ENCODE data around the gene SLC37A4.
A peak's percentile ranks its signal among the peaks of the same experiment; 100 is the strongest.
"Not testable (repeated sequence)": the region's sequence is repeated elsewhere in the genome, so short reads cannot be mapped to it uniquely, and the experiment has no call there.

The SLC37A4 gene

GRCh38 chr11:119018074-119018938 is 12.4 kb downstream of the SLC37A4 start, which contains the start of the genes RPS25 and TRAPPC4:
Gene RPS25 (minus strand): TSS chr11:119018343. CDS start chr11:119018284, 59 bp downstream.
Gene TRAPPC4 (plus strand): TSS chr11:119018766. CDS start chr11:119018796, 30 bp downstream.
- DNase-seq (ENCODE audit: low read depth) = peak; percentile 99
- peak within 1 kb of the TSS; percentile 100 for H3K4me3 ChIP-seq (ENCODE audit: low read depth, low read length)
- TF ChIP-seq MAX (IDR thresholded peaks at IDR 0.05; ENCODE audit: low read depth, low read length) = peak; percentile 73
- peak; percentile 93 for TF ChIP-seq POLR2A (IDR thresholded peaks at IDR 0.05; ENCODE audit: extremely low read depth, insufficient read length)
- TF ChIP-seq MYC (IDR thresholded peaks at IDR 0.05; ENCODE audit: low read depth, low read length) = peak; percentile 82
- no peak for TF ChIP-seq CTCF (IDR thresholded peaks at IDR 0.05; ENCODE audit: low read depth, low read length)

GRCh38 chr11:119017377-119017776 is 13.3 kb downstream of the SLC37A4 start:
- H3K4me3 ChIP-seq (ENCODE audit: low read depth, low read length) = peak overlapping the region; percentile 100
- not testable (repeated sequence) for DNase-seq (ENCODE audit: low read depth)

- DNase-seq (ENCODE audit: low read depth) = no peak
- no peak for TF ChIP-seq CTCF (IDR thresholded peaks at IDR 0.05; ENCODE audit: low read depth, low read length)
- TF ChIP-seq MAX (IDR thresholded peaks at IDR 0.05; ENCODE audit: low read depth, low read length) = no peak
- TF ChIP-seq MYC (IDR thresholded peaks at IDR 0.05; ENCODE audit: low read depth, low read length) = no peak
- no peak for TF ChIP-seq POLR2A (IDR thresholded peaks at IDR 0.05; ENCODE audit: extremely low read depth, insufficient read length)
- peak overlapping the region; percentile 100 for H3K4me3 ChIP-seq (ENCODE audit: low read depth, low read length)
Measured at GRCh38 chr11:119016216-119017009, 14.3 kb downstream of the SLC37A4 start.

GRCh38 chr11:119015054-119015611 is 15.5 kb downstream of the SLC37A4 start:
- H3K4me3 ChIP-seq (ENCODE audit: low read depth, low read length) = peak overlapping the region; percentile 100
- no peak for TF ChIP-seq CTCF (IDR thresholded peaks at IDR 0.05; ENCODE audit: low read depth, low read length)
- no peak for TF ChIP-seq MYC (IDR thresholded peaks at IDR 0.05; ENCODE audit: low read depth, low read length)
- TF ChIP-seq MAX (IDR thresholded peaks at IDR 0.05; ENCODE audit: low read depth, low read length) = no peak
- no peak for TF ChIP-seq POLR2A (IDR thresholded peaks at IDR 0.05; ENCODE audit: extremely low read depth, insufficient read length)
- DNase-seq (ENCODE audit: low read depth) = no peak

GRCh38 chr11:119014209-119014924 is 16.3 kb downstream of the SLC37A4 start:
- no peak for DNase-seq (ENCODE audit: low read depth)
- no peak overlapping the region for H3K4me3 ChIP-seq (ENCODE audit: low read depth, low read length)
- TF ChIP-seq MAX (IDR thresholded peaks at IDR 0.05; ENCODE audit: low read depth, low read length) = no peak
- peak; percentile 9 for TF ChIP-seq POLR2A (IDR thresholded peaks at IDR 0.05; ENCODE audit: extremely low read depth, insufficient read length)
- no peak for TF ChIP-seq MYC (IDR thresholded peaks at IDR 0.05; ENCODE audit: low read depth, low read length)
- no peak for TF ChIP-seq CTCF (IDR thresholded peaks at IDR 0.05; ENCODE audit: low read depth, low read length)
